HG03103 (cell line): Measurements from ENCODE around the gene G6PC1.

Experiments
- ATAC-seq: cut with Tn5 transposase; IDR thresholded peaks from one replicate; pipeline ENCODE4 v1.9.1; 2021; ENCODE audit warnings: low read depth; ENCODE audit not compliant: unreplicated experiment

G6PC1 gene

GRCh38 chr17:42929497-42929844 lies 28.9 kb downstream of the G6PC1 start:
- no peak for ATAC-seq

DNA sequence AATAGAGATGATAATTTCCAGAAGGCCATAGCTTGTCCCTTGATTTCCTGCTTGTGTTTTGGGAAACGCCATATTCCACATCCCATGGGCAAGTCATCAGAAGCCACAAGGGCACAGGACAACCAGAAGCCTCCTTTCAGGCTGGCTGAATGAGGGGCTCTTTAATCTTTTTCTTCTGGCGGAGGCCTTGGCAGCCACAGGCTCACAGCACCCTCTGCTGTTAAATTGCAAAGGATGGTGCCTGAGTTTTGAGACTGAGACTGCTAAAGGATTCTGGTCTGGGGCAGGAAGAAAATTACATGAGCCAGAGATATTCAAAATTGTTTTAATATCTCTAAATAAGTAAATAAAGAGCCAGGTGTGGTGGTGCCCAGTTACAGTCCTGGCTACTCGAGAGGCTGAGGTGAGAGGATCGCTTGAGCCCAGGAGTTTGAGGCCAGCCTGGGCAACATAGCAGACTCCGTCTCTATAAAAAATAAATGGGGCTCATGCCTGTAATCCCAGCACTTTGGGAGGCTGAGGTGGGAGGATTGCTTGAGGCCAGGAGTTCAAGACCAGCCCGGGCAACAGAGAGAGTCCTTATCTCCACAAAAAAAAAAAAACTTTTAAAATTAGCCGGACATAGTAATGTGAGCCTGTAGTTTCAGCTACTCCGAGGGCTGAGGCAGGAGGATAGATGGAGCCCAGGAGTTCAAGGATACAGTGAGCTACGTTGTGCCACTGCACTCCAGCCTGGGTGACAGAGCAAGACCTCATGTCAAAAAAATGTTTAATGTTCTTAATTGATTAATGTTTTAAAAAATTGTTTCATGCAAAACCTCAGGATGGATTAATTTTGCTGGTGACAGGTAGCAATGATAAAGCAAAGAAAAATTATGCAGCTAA lies 37.4 kb downstream of the G6PC1 start:
- ATAC-seq, result no peak

DNA sequence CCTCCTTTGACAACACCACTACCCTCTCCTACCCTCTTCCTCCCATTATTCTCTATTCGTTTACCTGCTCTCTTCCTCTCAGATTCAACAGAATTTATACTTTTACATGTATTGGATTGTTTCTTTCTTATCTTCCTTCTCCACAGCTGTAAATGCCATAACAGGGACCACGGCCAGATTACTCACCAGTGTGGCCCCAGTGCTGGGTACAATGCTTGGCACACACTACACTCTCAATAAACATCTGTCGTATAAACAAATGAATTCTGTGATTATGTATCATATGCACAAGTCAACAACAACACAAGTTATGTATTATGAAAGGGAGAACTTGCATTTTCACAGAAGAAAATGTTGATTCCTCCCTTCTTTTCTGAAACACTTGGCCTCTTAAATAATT lies 43.6 kb downstream of the G6PC1 start:
- ATAC-seq, result no peak

DNA sequence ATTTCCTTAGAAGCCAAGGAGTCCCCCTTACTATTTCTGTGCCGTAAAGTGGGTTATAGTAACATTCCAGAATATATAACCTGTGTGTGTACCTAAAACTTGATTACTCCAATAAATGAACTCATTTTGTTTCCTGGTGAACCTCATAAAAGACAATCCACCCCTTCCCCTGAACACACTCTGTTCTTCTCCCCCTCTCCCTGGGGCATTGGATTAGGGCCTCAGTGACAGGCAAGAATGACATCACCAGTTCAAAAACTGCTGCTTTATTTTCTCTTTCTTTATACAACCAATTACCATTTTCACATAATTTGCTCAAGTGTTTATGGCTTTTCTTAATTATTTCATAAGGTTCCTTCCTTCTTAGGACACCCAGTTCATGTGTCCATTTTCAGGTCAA lies 46.2 kb downstream of the G6PC1 start:
- ATAC-seq, result no peak

GRCh38 chr17:42950044-42950783 lies 49.6 kb downstream of the G6PC1 start:
- ATAC-seq, result no peak
